ENCODE data around the gene ESPN.

ESPN gene

DNA sequence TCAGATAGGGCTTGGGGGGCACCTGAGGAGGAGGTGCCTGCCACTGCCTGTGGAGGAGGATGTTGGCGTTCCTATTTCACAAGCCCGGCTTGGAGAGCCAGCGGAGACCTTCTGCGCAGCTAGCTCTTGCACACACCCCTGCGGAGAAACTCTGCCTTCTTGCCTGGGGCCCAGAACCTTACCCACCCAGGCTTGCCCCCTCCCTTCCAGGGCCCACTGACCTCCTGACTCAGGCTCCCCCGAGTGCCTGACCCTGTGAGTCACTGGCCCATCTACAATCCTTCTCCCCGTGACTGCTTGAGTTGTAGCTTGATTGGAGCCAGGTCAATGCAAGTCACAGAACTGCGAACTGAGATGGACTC, 8.3 kb upstream of the ESPN start:
- Histone ChIP-seq H4K8ac (ENCODE audit: low read depth, low read length) (no peak overlapping the region), H3K4me2 (ENCODE audit: low read length) (no peak overlapping the region), H4K91ac (ENCODE audit: low read depth, low read length) (peak overlapping the region; percentile 25), H2AFZ (ENCODE audit: insufficient read depth, low read length, poor library complexity) (no peak overlapping the region), H2BK12ac (ENCODE audit: low read length) (no peak overlapping the region), H3K27ac (ENCODE audit: low read depth, low read length) (no peak overlapping the region), H2BK120ac (ENCODE audit: insufficient read depth, low read length, poor library complexity) (no peak overlapping the region), H3K23ac (ENCODE audit: low read length) (no peak overlapping the region), H3K9me3 (ENCODE audit: insufficient read depth, low read depth, low read length) (peaks cover 6% of the 10 kb centered on the region), H3K4ac (ENCODE audit: low read depth, low read length) (no peak overlapping the region), H3K36me3 (ENCODE audit: control insufficient read depth in 1 of 2, insufficient read depth in 2 of 2, low read length in 2 of 2) (no peaks in the 10 kb centered on the region), H2AK5ac (ENCODE audit: low read length) (no peak overlapping the region), H3K4me1 (ENCODE audit: control insufficient read depth in 1 of 2, insufficient read depth in 2 of 2, low read length in 2 of 2) (peaks cover 8 to 27% of the 10 kb centered on the region in 2 experiments), H3K79me1 (ENCODE audit: low read length) (peaks cover 8% of the 10 kb centered on the region), H3K27me3 (ENCODE audit: insufficient read depth, low read length) (peaks cover 36% of the 10 kb centered on the region), H3K9ac (ENCODE audit: low read length) (no peak overlapping the region), H2BK5ac (ENCODE audit: low read depth, low read length, poor library complexity) (peak overlapping the region; percentile 4), H3K4me3 (ENCODE audit: low read depth, low read length) (no peak overlapping the region), H4K12ac (ENCODE audit: low read depth, low read length) (no peak overlapping the region), H3K79me2 (ENCODE audit: control insufficient read depth, insufficient read depth, low read length, poor library complexity) (no peaks in the 10 kb centered on the region), H3K18ac (ENCODE audit: low read length) (no peak overlapping the region), H3K14ac (ENCODE audit: low read length) (no peak overlapping the region)
- peak; percentile 71 to 79 for DNase-seq
- WGBS (ENCODE audit: extremely low coverage, insufficient coverage, insufficient read length) = no CpG with 5 or more reads among the region's 8 CpGs

DNA sequence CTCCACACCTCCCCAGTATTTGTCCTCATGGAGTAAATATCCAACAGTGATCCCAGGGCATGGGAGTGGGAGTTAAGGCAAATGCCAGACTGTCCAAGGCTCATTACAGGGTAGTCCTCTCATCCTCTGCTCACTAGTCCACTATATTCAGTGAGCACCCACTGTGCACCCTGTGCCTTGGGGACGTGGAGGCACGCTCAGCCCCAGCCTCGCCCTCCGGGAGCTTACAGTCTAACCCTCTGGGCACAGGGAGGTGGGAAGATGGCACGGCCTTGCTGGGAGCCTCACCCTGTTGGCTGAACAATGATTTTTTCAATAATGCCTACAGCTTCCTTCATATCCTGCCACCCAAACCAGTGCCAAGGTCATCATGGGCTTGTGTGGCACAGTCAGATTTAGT, 7.7 kb upstream of the ESPN start:
- WGBS (ENCODE audit: extremely low coverage, insufficient coverage, insufficient read length) = no CpG with 5 or more reads among the region's 5 CpGs

DNA sequence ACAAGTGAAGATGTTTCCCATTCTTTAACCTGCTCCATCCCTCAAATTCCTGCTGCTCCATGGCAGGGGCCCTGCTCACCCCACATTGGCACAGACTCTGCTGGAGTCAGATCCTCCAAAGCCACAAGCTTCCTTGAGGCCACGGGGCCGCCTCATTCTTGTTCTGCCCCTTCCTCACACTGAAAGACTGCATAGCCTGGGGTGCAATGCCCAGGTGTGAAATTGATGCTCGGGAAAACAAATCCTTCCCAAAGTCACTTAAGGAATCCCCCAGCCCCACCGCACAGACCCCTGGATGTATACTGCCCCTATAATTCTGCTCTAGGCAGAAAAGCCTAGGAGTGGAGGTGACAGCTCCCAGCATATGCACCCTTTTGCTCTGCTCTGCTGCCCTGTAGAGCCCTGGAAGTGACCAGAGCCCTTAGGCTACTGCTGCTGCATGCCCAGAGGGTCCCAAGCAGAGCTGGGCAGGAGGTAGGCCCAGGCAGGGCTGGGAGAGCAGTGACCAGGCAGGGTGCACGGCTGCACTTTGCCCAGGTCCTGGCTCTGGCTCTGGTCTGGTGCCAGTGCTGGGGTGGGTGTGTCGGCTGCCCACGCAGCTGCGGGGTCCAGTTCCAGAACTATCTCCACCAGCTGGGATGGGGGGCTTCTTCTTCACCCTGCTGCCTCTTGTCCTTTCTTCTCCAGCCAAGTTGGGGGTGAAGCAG, 6.5 kb upstream of the ESPN start:
- Histone ChIP-seq H4K12ac (ENCODE audit: low read depth, low read length) (no peak overlapping the region), H3K9me3 (ENCODE audit: insufficient read depth, low read depth, low read length) (peaks cover 6% of the 10 kb centered on the region), H2AK5ac (ENCODE audit: low read length) (no peak overlapping the region), H3K79me2 (ENCODE audit: control insufficient read depth, insufficient read depth, low read length, poor library complexity) (no peaks in the 10 kb centered on the region), H2BK120ac (ENCODE audit: insufficient read depth, low read length, poor library complexity) (no peak overlapping the region), H3K14ac (ENCODE audit: low read length) (no peak overlapping the region), H3K4me2 (ENCODE audit: low read length) (no peak overlapping the region), H3K79me1 (ENCODE audit: low read length) (peaks cover 8% of the 10 kb centered on the region), H2BK12ac (ENCODE audit: low read length) (no peak overlapping the region), H2BK5ac (ENCODE audit: low read depth, low read length, poor library complexity) (no peak overlapping the region), H3K23ac (ENCODE audit: low read length) (no peak overlapping the region), H3K27me3 (ENCODE audit: insufficient read depth, low read length) (peaks cover 41% of the 10 kb centered on the region), H4K8ac (ENCODE audit: low read depth, low read length) (no peak overlapping the region), H3K4ac (ENCODE audit: low read depth, low read length) (no peak overlapping the region), H2AFZ (ENCODE audit: insufficient read depth, low read length, poor library complexity) (no peak overlapping the region), H3K36me3 (ENCODE audit: control insufficient read depth in 1 of 2, insufficient read depth in 2 of 2, low read length in 2 of 2) (no peaks in the 10 kb centered on the region), H3K27ac (ENCODE audit: low read depth, low read length) (no peak overlapping the region), H3K9ac (ENCODE audit: low read length) (no peak overlapping the region), H3K4me3 (ENCODE audit: low read depth, low read length) (no peak overlapping the region), H3K4me1 (ENCODE audit: control insufficient read depth in 1 of 2, insufficient read depth in 2 of 2, low read length in 2 of 2) (peaks cover 8 to 27% of the 10 kb centered on the region in 2 experiments), H3K18ac (ENCODE audit: low read length) (no peak overlapping the region), H4K91ac (ENCODE audit: low read depth, low read length) (no peak overlapping the region)
- DNase-seq = no peak
- WGBS (ENCODE audit: extremely low coverage, insufficient coverage, insufficient read length) = no CpG with 5 or more reads among the region's 8 CpGs

More for the DNA sequence above, 7.7 kb upstream of the ESPN start:
- Histone ChIP-seq H3K4me3 (ENCODE audit: low read depth, low read length) (no peak overlapping the region), H3K14ac (ENCODE audit: low read length) (no peak overlapping the region), H4K12ac (ENCODE audit: low read depth, low read length) (no peak overlapping the region), H2AFZ (ENCODE audit: insufficient read depth, low read length, poor library complexity) (no peak overlapping the region), H3K18ac (ENCODE audit: low read length) (no peak overlapping the region), H4K8ac (ENCODE audit: low read depth, low read length) (no peak overlapping the region), H2BK12ac (ENCODE audit: low read length) (no peak overlapping the region), H3K23ac (ENCODE audit: low read length) (no peak overlapping the region), H3K36me3 (ENCODE audit: control insufficient read depth in 1 of 2, insufficient read depth in 2 of 2, low read length in 2 of 2) (no peaks in the 10 kb centered on the region), H3K27me3 (ENCODE audit: insufficient read depth, low read length) (peaks cover 41% of the 10 kb centered on the region), H3K4me2 (ENCODE audit: low read length) (no peak overlapping the region), H3K9ac (ENCODE audit: low read length) (no peak overlapping the region), H3K9me3 (ENCODE audit: insufficient read depth, low read depth, low read length) (peaks cover 6% of the 10 kb centered on the region), H3K4ac (ENCODE audit: low read depth, low read length) (no peak overlapping the region), H3K79me2 (ENCODE audit: control insufficient read depth, insufficient read depth, low read length, poor library complexity) (no peaks in the 10 kb centered on the region), H2AK5ac (ENCODE audit: low read length) (no peak overlapping the region), H3K79me1 (ENCODE audit: low read length) (peaks cover 8% of the 10 kb centered on the region), H2BK120ac (ENCODE audit: insufficient read depth, low read length, poor library complexity) (no peak overlapping the region), H3K27ac (ENCODE audit: low read depth, low read length) (no peak overlapping the region), H4K91ac (ENCODE audit: low read depth, low read length) (peak overlapping the region; percentile 22), H3K4me1 (ENCODE audit: control insufficient read depth in 1 of 2, insufficient read depth in 2 of 2, low read length in 2 of 2) (peaks cover 8 to 27% of the 10 kb centered on the region in 2 experiments), H2BK5ac (ENCODE audit: low read depth, low read length, poor library complexity) (no peak overlapping the region)
- DNase-seq = no peak

- no peak overlapping the region for H2BK5ac ChIP-seq (ENCODE audit: low read depth, low read length, poor library complexity)
- no peak overlapping the region for H2BK120ac ChIP-seq (ENCODE audit: insufficient read depth, low read length, poor library complexity)
- peak overlapping the region; percentile 14 for H3K4me2 ChIP-seq (ENCODE audit: low read length)
- H3K14ac ChIP-seq (ENCODE audit: low read length) = no peak overlapping the region
- no peaks in the 10 kb centered on the region for H3K79me2 ChIP-seq (ENCODE audit: control insufficient read depth, insufficient read depth, low read length, poor library complexity)
- H2AK5ac ChIP-seq (ENCODE audit: low read length) = no peak overlapping the region
- no peak overlapping the region for H4K8ac ChIP-seq (ENCODE audit: low read depth, low read length)
- H3K4me3 ChIP-seq (ENCODE audit: low read depth, low read length) = no peak overlapping the region
- H4K12ac ChIP-seq (ENCODE audit: low read depth, low read length) = no peak overlapping the region
- H3K18ac ChIP-seq (ENCODE audit: low read length) = no peak overlapping the region
- no peak overlapping the region for H2BK12ac ChIP-seq (ENCODE audit: low read length)
- no peak overlapping the region for H3K23ac ChIP-seq (ENCODE audit: low read length)
- peaks cover 44% of the 10 kb centered on the region for H3K27me3 ChIP-seq (ENCODE audit: insufficient read depth, low read length)
- no peak overlapping the region for H4K91ac ChIP-seq (ENCODE audit: low read depth, low read length)
- DNase-seq = peak; percentile 50 to 64
- WGBS (ENCODE audit: extremely low coverage, insufficient coverage, insufficient read length) = no CpG with 5 or more reads among the region's 69 CpGs
- peaks cover 8% of the 10 kb centered on the region for H3K79me1 ChIP-seq (ENCODE audit: low read length)
- H3K4ac ChIP-seq (ENCODE audit: low read depth, low read length) = no peak overlapping the region
- H3K27ac ChIP-seq (ENCODE audit: low read depth, low read length) = no peak overlapping the region
- no peak overlapping the region for H2AFZ ChIP-seq (ENCODE audit: insufficient read depth, low read length, poor library complexity)
- no peak overlapping the region for H3K9ac ChIP-seq (ENCODE audit: low read length)
- peaks cover 6% of the 10 kb centered on the region for H3K9me3 ChIP-seq (ENCODE audit: insufficient read depth, low read depth, low read length)
- peaks cover 8 to 27% of the 10 kb centered on the region in 2 experiments for H3K4me1 ChIP-seq (ENCODE audit: control insufficient read depth in 1 of 2, insufficient read depth in 2 of 2, low read length in 2 of 2)
- H3K36me3 ChIP-seq (ENCODE audit: control insufficient read depth in 1 of 2, insufficient read depth in 2 of 2, low read length in 2 of 2) = no peaks in the 10 kb centered on the region
Observed at GRCh38 chr1:6418668-6419396, 5.7 kb upstream of the ESPN start.
